GM12878 (cell line): Measurements from ENCODE around the gene MYOC. TPM values are rescaled to one million over a fixed set of nuclear protein-coding genes. Genes with fewer than 3 reads are reported as not detected.

ENCODE experiments used
- ATAC-seq: fragments of 200-7000 bp; cut with Tn5 transposase; 3 replicates; pipeline ENCODE4 v1.9.1; 2020; ENCODE audit warnings: mild to moderate bottlenecking, moderate library complexity
- BruUV-seq: library from RNA; stranded (reverse); fragments of 400-500 nt; replicated peaks from 2 replicates; lab custom pipeline; 2021; lab: Mats Ljungman, UMichigan
- CTCF ChIA-PET: fragments of 300-600 bp; sonication (Branson Sonifier 250); formaldehyde crosslinking; extraction: SDS; loops from one replicate; lab custom pipeline; 2021; ENCODE audit warnings: inconsistent platforms; lab: Yijun Ruan, JAX
- POLR2A ChIA-PET: fragments of 350-600 bp; formaldehyde crosslinking; extraction: SDS; loops from one replicate; lab custom pipeline; 2021; ENCODE audit warnings: inconsistent platforms; lab: Charles Lee
- RAD21 ChIA-PET: fragments of 300-600 bp; sonication (Branson Sonifier 250); formaldehyde crosslinking; loops from one replicate; lab custom pipeline; 2023; ENCODE audit warnings: antibody characterized with exemption; ENCODE audit not compliant: unreplicated experiment; lab: Charles Lee
- SMC1A ChIA-PET: fragments of 300-600 bp; sonication (Branson Sonifier 250); formaldehyde crosslinking; loops from one replicate; lab custom pipeline; 2023; ENCODE audit not compliant: unreplicated experiment, uncharacterized antibody; lab: Charles Lee
- DNase-seq: peaks from one replicate; pipeline ENCODE4 v3.0.0-alpha.2; 2011; ENCODE audit warnings: low read depth, low spot score
- FAIRE-seq: peaks from 3 replicates; lab custom pipeline; 2011; peaks lifted over from hg19 to GRCh38; lab: Jason Lieb, UNC
- H2AFZ ChIP-seq: 2 replicates; pipeline ENCODE4 v1.6.0; 2011; ENCODE audit warnings: low read depth, low read length, control low read depth; ENCODE audit not compliant: control insufficient read depth
- H3K27ac ChIP-seq: 2 replicates; pipeline ENCODE4 v1.5.1; 2011; ENCODE audit warnings: control low read depth; ENCODE audit not compliant: control insufficient read depth, insufficient read depth
- H3K27me3 ChIP-seq, 2 experiments: replicated peaks in 1 of 2; 2 replicates each; pipeline versions ENCODE4 v1.6.0 to v1.6.1; 2011; ENCODE audit warnings: low read length in 1 of 2; ENCODE audit not compliant: control insufficient read depth in 2 of 2, insufficient read depth in 2 of 2
- H3K36me3 ChIP-seq, 2 experiments: 2 replicates each; pipeline ENCODE4 v1.5.1; 2011; ENCODE audit warnings: low read length in 1 of 2; ENCODE audit not compliant: control insufficient read depth in 2 of 2, insufficient read depth in 2 of 2
- H3K4me1 ChIP-seq: 2 replicates; pipeline ENCODE4 v1.6.1; 2011; ENCODE audit warnings: mild to moderate bottlenecking, low read length, moderate library complexity, mixed read lengths; ENCODE audit not compliant: control insufficient read depth, insufficient read depth
- H3K4me2 ChIP-seq: 2 replicates; pipeline ENCODE4 v1.6.0; 2011; ENCODE audit warnings: control low read depth; ENCODE audit not compliant: control insufficient read depth, insufficient read depth
- H3K4me3 ChIP-seq: fragments of 200-600 bp; sonication (generic); 2 replicates; pipeline ENCODE4 v1.5.1; 2016
- H3K79me2 ChIP-seq: 2 replicates; pipeline ENCODE4 v1.6.0; 2011; ENCODE audit warnings: low read length; ENCODE audit not compliant: control insufficient read depth, insufficient read depth
- H3K9ac ChIP-seq: 2 replicates; pipeline ENCODE4 v1.8.0; 2011; ENCODE audit warnings: low read length, control low read depth, mixed read lengths; ENCODE audit not compliant: control insufficient read depth, insufficient read depth
- H3K9me3 ChIP-seq: replicated peaks from 3 replicates; pipeline ENCODE4 v1.5.1; 2011; ENCODE audit warnings: mild to moderate bottlenecking, low read length; ENCODE audit not compliant: control insufficient read depth, insufficient read depth
- H4K20me1 ChIP-seq: 2 replicates; pipeline ENCODE4 v1.6.0; 2011; ENCODE audit not compliant: control insufficient read depth, insufficient read depth
- ATF3 ChIP-seq: IDR thresholded peaks from 2 replicates; pipeline ENCODE4 v1.6.1; 2011; ENCODE audit warnings: low read depth, mild to moderate bottlenecking, low read length, moderate library complexity, borderline replicate concordance; ENCODE audit errors: extremely low read depth
- CREM ChIP-seq: IDR thresholded peaks from 2 replicates; pipeline ENCODE4 v1.6.1; 2014; ENCODE audit warnings: antibody characterized with exemption, low read depth
- HCFC1 ChIP-seq: fragments of 150-350 bp; IDR thresholded peaks from 2 replicates; pipeline ENCODE4 v1.6.1; 2014; ENCODE audit warnings: low read length
- HDAC6 ChIP-seq: fragments of 200-600 bp; sonication (generic); IDR thresholded peaks from one replicate; pipeline ENCODE4 v1.8.0; 2017; ENCODE audit warnings: antibody characterized with exemption; ENCODE audit not compliant: unreplicated experiment
- IRF5 ChIP-seq: fragments of 450-650 bp; IDR thresholded peaks from 2 replicates; pipeline ENCODE4 v1.6.1; 2017; ENCODE audit warnings: borderline replicate concordance
- NBN ChIP-seq: fragments of 450-650 bp; IDR thresholded peaks from 2 replicates; pipeline ENCODE4 v1.6.1; 2016
- PAX8 ChIP-seq: fragments of 450-650 bp; IDR thresholded peaks from 2 replicates; pipeline ENCODE4 v1.6.1; 2017; ENCODE audit warnings: mild to moderate bottlenecking, moderate library complexity
- RAD51 ChIP-seq: fragments of 450-650 bp; IDR thresholded peaks from 2 replicates; pipeline ENCODE4 v1.6.1; 2016; ENCODE audit warnings: moderate library complexity, mild to moderate bottlenecking, inconsistent platforms
- RELA ChIP-seq: fragments of 450-650 bp; IDR thresholded peaks from 2 replicates; pipeline ENCODE4 v1.8.0; 2014; ENCODE audit warnings: borderline replicate concordance; ENCODE audit not compliant: partially characterized antibody
- REST ChIP-seq: IDR thresholded peaks from 2 replicates; pipeline ENCODE4 v1.6.1; 2012; ENCODE audit warnings: mild to moderate bottlenecking, low read depth, low read length
- STAT1 ChIP-seq: fragments of 450-650 bp; conservative IDR thresholded peaks from 2 replicates; pipeline ENCODE4 v1.6.1; 2014; ENCODE audit warnings: antibody characterized with exemption, mild to moderate bottlenecking
- TAF1 ChIP-seq: IDR thresholded peaks from 2 replicates; pipeline ENCODE4 v1.6.1; 2011; ENCODE audit warnings: mild to moderate bottlenecking, low read depth, low read length, borderline replicate concordance
- WRNIP1 ChIP-seq: IDR thresholded peaks from 2 replicates; pipeline ENCODE4 v1.6.1; 2011; ENCODE audit warnings: low read depth, low read length, improper control_type of control experiment, borderline replicate concordance
- ZNF24 ChIP-seq: fragments of 450-650 bp; IDR thresholded peaks from 2 replicates; pipeline ENCODE4 v1.6.1; 2017; ENCODE audit warnings: antibody characterized with exemption, mild to moderate bottlenecking
- ZNF687 ChIP-seq: fragments of 450-650 bp; IDR thresholded peaks from 2 replicates; pipeline ENCODE4 v1.6.1; 2017; ENCODE audit warnings: mild to moderate bottlenecking, moderate library complexity
- WGBS: methylation state at CpG from one replicate; pipeline ENCODE4 v1.1.6; 2016; ENCODE audit warnings: low lambda C conversion rate; ENCODE audit not compliant: insufficient replicate concordance, insufficient coverage; ENCODE audit errors: missing lambda C conversion rate; 5-methylcytosine and 5-hydroxymethylcytosine counted together
- in situ Hi-C: fragments of 300-500 bp; cut with MboI; formaldehyde crosslinking; loops from 9 replicates; pipeline ENCODE4 v1.14.3; 2018; ENCODE audit warnings: mixed read lengths
- intact Hi-C: fragments of 100-400 bp; cut with micrococcal nuclease; formaldehyde crosslinking; loops from one replicate; pipeline ENCODE4 v1.14.2; 2022; ENCODE audit not compliant: unreplicated experiment
- polyA plus RNA-seq, 11 experiments: library from polyadenylated mRNA; depleted of rRNA in 4 of 11; unstranded in 6 of 11; stranded (reverse) in 5 of 11; fragments of >200 nt; fragmentation: Nextera tagmentation in 4 of 11; fragmentation: Illumina TruSeq in 1 of 11; extraction: Ambion mirVana in 4 of 11; extraction: Trizol in 1 of 11; gene quantifications; 1 replicate in 1 of 11; 2 replicates in 10 of 11; pipeline versions ENCODE4 v1.2.1 to v1.2.3, GENCODE V29; 2011 to 2016; ENCODE audit warnings: inconsistent platforms in 2 of 11, missing spikeins in 2 of 11, low read depth in 1 of 11
- total RNA-seq, 4 experiments: library from RNA; depleted of rRNA in 3 of 4; stranded (reverse); fragments of >200 nt in 3 of 4; fragmentation: Illumina TruSeq in 1 of 4; extraction: Trizol in 1 of 4; gene quantifications; 2 replicates each; pipeline versions ENCODE4 v1.2.1 to v1.2.3, GENCODE V29; 2013 to 2021

Gene MYOC
- total and polyA plus RNA-seq, 10 of the 15 experiments (the other 5 are each of a cell fraction or from before 2014, with no cell fraction given): not detected

- no peaks in the 10 kb centered on the region for H3K79me2 ChIP-seq
- H3K9ac ChIP-seq: no peak overlapping the region
- H3K27ac ChIP-seq: no peak overlapping the region
- ChIA-PET RAD21 (interaction anchor here (1.3 kb wide), 1 partner anchor 82 kb away, joined by 3 read pairs; no protein-coding TSS in a partner anchor), SMC1A (interaction anchor here (0.6 kb wide), 1 partner anchor 22 kb away, joined by 3 read pairs; no protein-coding TSS in a partner anchor), CTCF (interaction anchor here (0.7 to 1.4 kb wide), 4 partner anchors 14 to 17 kb away, joined by 3 to 4 read pairs (median 3); no protein-coding TSS in a partner anchor), POLR2A (interaction anchor here (0.5 kb wide), 1 partner anchor 61 kb away, joined by 3 read pairs; no protein-coding TSS in a partner anchor)
- TF ChIP-seq ZNF687: no peak
- no peak for TF ChIP-seq HDAC6
- no peak for TF ChIP-seq RELA
- no peak for TF ChIP-seq STAT1
- TF ChIP-seq CREM: no peak
- TF ChIP-seq ATF3: no peak
- TF ChIP-seq ZNF24: no peak
- TF ChIP-seq WRNIP1: no peak
- TF ChIP-seq IRF5: no peak
- TF ChIP-seq RAD51: no peak
- TF ChIP-seq REST: no peak
- no peak for TF ChIP-seq HCFC1
- no peak for TF ChIP-seq PAX8
- TF ChIP-seq NBN: no peak
- TF ChIP-seq TAF1: no peak
- FAIRE-seq: no peak
- no peaks in the 10 kb centered on the region for H3K36me3 ChIP-seq
- H3K9me3 ChIP-seq: no peaks in the 10 kb centered on the region
- in situ Hi-C loops (no loop called here), intact Hi-C loops (no loop called here)
- 63% methylated on average over 5 of the region's 5 CpGs for WGBS
- no peaks in the 10 kb centered on the region for H4K20me1 ChIP-seq
- BruUV-seq: no TSS peak
- no peaks in the 10 kb centered on the region for H3K4me1 ChIP-seq
- H3K27me3 ChIP-seq: no peaks in the 10 kb centered on the region; a peak in 1 of 4 replicates
- no peak overlapping the region for H2AFZ ChIP-seq
- no peak overlapping the region for H3K4me2 ChIP-seq
- no peak overlapping the region for H3K4me3 ChIP-seq
- no peak for DNase-seq
- no peak for ATAC-seq
Measured at GRCh38 chr1:171661076-171661650, 8.7 kb upstream of the MYOC start.
